H1 (cell line): ENCODE data around the gene ACACA.

Experiments
- BACH1 ChIP-seq: IDR thresholded peaks from 2 replicates; pipeline ENCODE4 v1.6.1; 2012; ENCODE audit warnings: low read length, improper control_type of control experiment
- CEBPB ChIP-seq: IDR thresholded peaks from 2 replicates; pipeline ENCODE4 v1.6.1; 2012; ENCODE audit warnings: low read depth, low read length
- EZH2 ChIP-seq: fragments of 200-600 bp; sonication (generic); IDR thresholded peaks from 2 replicates; pipeline ENCODE4 v1.7.1; 2012; ENCODE audit warnings: low read depth, mild to moderate bottlenecking, moderate library complexity, low read length, inconsistent platforms; ENCODE audit not compliant: severe bottlenecking
- GTF2F1 ChIP-seq: IDR thresholded peaks from 2 replicates; pipeline ENCODE4 v1.6.1; 2012; ENCODE audit warnings: low read depth, low read length, improper control_type of control experiment, borderline replicate concordance
- NRF1 ChIP-seq: IDR thresholded peaks from 2 replicates; pipeline ENCODE4 v1.6.1; 2011; ENCODE audit warnings: mild to moderate bottlenecking, low read depth, low read length, improper control_type of control experiment
- RFX5 ChIP-seq: IDR thresholded peaks from 2 replicates; pipeline ENCODE4 v1.6.1; 2011; ENCODE audit warnings: low read depth, low read length, improper control_type of control experiment, borderline replicate concordance
- TAF1 ChIP-seq: IDR thresholded peaks from 2 replicates; pipeline ENCODE4 v1.6.1; 2011; ENCODE audit warnings: mild to moderate bottlenecking, low read depth, low read length
- ZNF274 ChIP-seq: IDR thresholded peaks from 2 replicates; pipeline ENCODE4 v1.7.0; 2012; ENCODE audit warnings: low read length, borderline replicate concordance; ENCODE audit errors: extremely low read depth
- TF ChIP-seq, protein P1 (sequence below), 3 experiments: IDR thresholded peaks; 1 replicate in 2 of 3; 2 replicates in 1 of 3; pipeline versions ENCODE4 v1.5.1 to v1.6.1; 2011; ENCODE audit warnings: low read length in 3 of 3, mild to moderate bottlenecking in 3 of 3, inconsistent platforms in 2 of 3, low read depth in 1 of 3, moderate library complexity in 1 of 3; ENCODE audit not compliant: insufficient read depth in 1 of 3; ENCODE audit errors: control extremely low read depth in 1 of 3
- TF ChIP-seq, protein P2 (sequence below): IDR thresholded peaks from 2 replicates; pipeline ENCODE4 v1.6.1; 2012; ENCODE audit warnings: inconsistent platforms

DNA sequence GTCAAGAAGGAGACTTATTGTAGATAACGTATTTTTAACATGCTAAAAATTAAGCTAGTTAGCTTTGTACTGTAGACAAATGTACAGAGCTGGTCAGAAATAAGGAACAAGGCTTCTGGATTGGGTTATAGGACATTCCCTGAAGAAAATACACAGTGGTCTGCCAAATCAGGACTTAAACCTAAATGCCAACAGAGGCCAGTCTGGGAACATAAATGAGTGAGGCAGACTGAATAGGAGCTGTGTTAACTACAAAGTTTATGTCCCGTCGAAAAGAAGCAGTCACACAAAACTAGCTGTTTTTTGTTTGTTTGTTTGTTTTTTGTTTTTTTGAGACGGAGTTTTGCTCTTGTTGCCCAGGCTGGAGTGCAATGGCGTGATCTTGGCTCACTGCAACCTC lies 151.2 kb downstream of the ACACA start:
- TF ChIP-seq, protein P1, sequence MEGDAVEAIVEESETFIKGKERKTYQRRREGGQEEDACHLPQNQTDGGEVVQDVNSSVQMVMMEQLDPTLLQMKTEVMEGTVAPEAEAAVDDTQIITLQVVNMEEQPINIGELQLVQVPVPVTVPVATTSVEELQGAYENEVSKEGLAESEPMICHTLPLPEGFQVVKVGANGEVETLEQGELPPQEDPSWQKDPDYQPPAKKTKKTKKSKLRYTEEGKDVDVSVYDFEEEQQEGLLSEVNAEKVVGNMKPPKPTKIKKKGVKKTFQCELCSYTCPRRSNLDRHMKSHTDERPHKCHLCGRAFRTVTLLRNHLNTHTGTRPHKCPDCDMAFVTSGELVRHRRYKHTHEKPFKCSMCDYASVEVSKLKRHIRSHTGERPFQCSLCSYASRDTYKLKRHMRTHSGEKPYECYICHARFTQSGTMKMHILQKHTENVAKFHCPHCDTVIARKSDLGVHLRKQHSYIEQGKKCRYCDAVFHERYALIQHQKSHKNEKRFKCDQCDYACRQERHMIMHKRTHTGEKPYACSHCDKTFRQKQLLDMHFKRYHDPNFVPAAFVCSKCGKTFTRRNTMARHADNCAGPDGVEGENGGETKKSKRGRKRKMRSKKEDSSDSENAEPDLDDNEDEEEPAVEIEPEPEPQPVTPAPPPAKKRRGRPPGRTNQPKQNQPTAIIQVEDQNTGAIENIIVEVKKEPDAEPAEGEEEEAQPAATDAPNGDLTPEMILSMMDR (IDR thresholded peaks at IDR 0.05; ENCODE audit: control extremely low read depth in 1 of 3, insufficient read depth in 1 of 3, low read depth in 1 of 3, low read length in 3 of 3) = no peak
- TF ChIP-seq CEBPB = no peak
- no peak for TF ChIP-seq NRF1
- TF ChIP-seq ZNF274 = no peak
- TF ChIP-seq GTF2F1 = no peak
- no peak for TF ChIP-seq BACH1
- TF ChIP-seq RFX5 = no peak
- TF ChIP-seq, protein P2, sequence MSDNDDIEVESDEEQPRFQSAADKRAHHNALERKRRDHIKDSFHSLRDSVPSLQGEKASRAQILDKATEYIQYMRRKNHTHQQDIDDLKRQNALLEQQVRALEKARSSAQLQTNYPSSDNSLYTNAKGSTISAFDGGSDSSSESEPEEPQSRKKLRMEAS = no peak
- no peak for TF ChIP-seq TAF1
- no peak for TF ChIP-seq EZH2
